Right lobe of liver (tissue), 6 donors: ENCODE data around the gene CAMTA1. TPM values are rescaled to one million over a fixed set of nuclear protein-coding genes. Genes with fewer than 3 reads are reported as not detected.

ENCODE experiments used
- ATAC-seq, 4 donors: fragments of 200-7000 bp; cut with Tn5 transposase; one replicate each; pipeline ENCODE4 v1.9.1; 2020; ENCODE audit warnings: mild to moderate bottlenecking in 4 of 4, moderate library complexity in 4 of 4
- DNase-seq, 3 donors: peaks; one replicate each; pipeline ENCODE4 v3.0.0-alpha.2; 2020
- H3K27ac ChIP-seq, 3 donors: fragments of 200-600 bp; one replicate each; pipeline ENCODE4 v1.8.0; 2022
- H3K27me3 ChIP-seq, 2 donors: fragments of 200-600 bp; one replicate each; pipeline ENCODE4 v1.8.0; 2022
- H3K36me3 ChIP-seq, 4 donors: fragments of 200-600 bp; sonication (generic) in 1 of 4; one replicate each; pipeline versions ENCODE4 v1.5.1 to v1.8.0; 2017 to 2022; ENCODE audit warnings: control low read depth in 1 of 4
- H3K4me1 ChIP-seq, 4 donors: fragments of 200-600 bp; sonication (generic) in 1 of 4; one replicate each; pipeline versions ENCODE4 v1.5.1 to v1.8.0; 2017 to 2022; ENCODE audit warnings: control low read depth in 1 of 4
- H3K4me3 ChIP-seq, 3 donors: fragments of 200-600 bp; one replicate each; pipeline ENCODE4 v1.8.0; 2022
- H3K9me3 ChIP-seq, 4 donors: fragments of 200-600 bp; sonication (generic) in 1 of 4; one replicate each; pipeline versions ENCODE4 v1.5.1 to v1.8.0; 2017 to 2022; ENCODE audit warnings: control low read depth in 1 of 4
- POLR2A ChIP-seq: fragments of 450-650 bp; IDR thresholded peaks from one replicate; pipeline ENCODE4 v1.6.1; 2017; ENCODE audit warnings: antibody characterized with exemption, mild to moderate bottlenecking
- WGBS: methylation state at CpG from one replicate; pipeline ENCODE4 v1.1.6; 2018; ENCODE audit warnings: low coverage, low lambda C conversion rate; ENCODE audit not compliant: insufficient coverage; ENCODE audit errors: missing lambda C conversion rate; 5-methylcytosine and 5-hydroxymethylcytosine counted together
- intact Hi-C, 2 donors: fragments of 100-400 bp; cut with DNase I; formaldehyde crosslinking; loops; one replicate each; pipeline versions ENCODE4 v1.11.2 to v1.14.1; 2022
- total RNA-seq, 6 experiments: library from RNA; depleted of rRNA in 2 of 6; stranded (reverse); fragments of >200 nt in 2 of 6; fragmentation: NEBNext Ultra II Directional in 3 of 6; extraction: Animal tissue kit (Norgen Biotek cat#: 25700) in 3 of 6; gene quantifications; one replicate each; pipeline versions ENCODE4 v1.1.0 to v1.2.4, GENCODE V29; 2016 to 2023
- TF ChIP-seq, protein P1 (sequence below), 4 donors: fragments of 200-600 bp in 3 of 4; fragments of 450-650 bp in 1 of 4; IDR thresholded peaks; one replicate each; pipeline versions ENCODE4 v1.5.1 to v1.8.0; 2016 to 2022; ENCODE audit warnings: antibody characterized with exemption in 4 of 4, mild to moderate bottlenecking in 2 of 4
- donor health status: DM: no; HTN: yes; CAD: no.
- donor health status: DM: no; HTN: no; CAD: no.
- donor health status: DM: no; HTN: no; CAD: no.
- donor health status: DM: no; HTN: yes; CAD: no.
- donor health status: DM: no; HTN: yes; CAD: no.

The CAMTA1 gene
- total RNA-seq, 6 experiments from 2014 or later: 32.3 to 49.4 (median 37.2) TPM

DNA sequence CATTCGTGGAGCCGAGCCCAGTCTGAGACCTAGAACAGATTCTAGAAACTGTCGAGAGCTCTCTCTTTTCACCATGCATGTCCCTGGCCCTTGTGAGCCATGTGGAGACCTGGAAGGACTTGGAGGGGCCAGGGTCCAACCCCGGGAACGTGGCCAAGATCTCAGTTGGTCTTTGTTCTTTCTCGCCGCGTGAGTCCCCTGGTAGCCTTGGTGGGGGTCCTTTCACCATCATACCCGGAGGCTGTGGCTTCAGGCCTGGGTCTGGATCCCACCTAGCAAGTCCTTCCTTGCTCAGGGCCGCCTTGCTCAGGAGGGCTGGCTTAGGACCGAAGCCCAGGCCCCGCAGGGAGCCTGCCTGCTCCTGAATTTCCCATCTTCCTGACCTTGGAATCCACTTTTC, 168.0 kb downstream of the CAMTA1 start:
- H3K4me3 ChIP-seq: no peak overlapping the region
- 50% methylated on average over 3 of the region's 12 CpGs for WGBS
- no peaks in the 10 kb centered on the region for H3K4me1 ChIP-seq
- H3K36me3 ChIP-seq: no peaks in the 10 kb centered on the region
- H3K27ac ChIP-seq: no peak overlapping the region
- no peaks in the 10 kb centered on the region for H3K27me3 ChIP-seq
- no peak for TF ChIP-seq POLR2A
- TF ChIP-seq, protein P1, sequence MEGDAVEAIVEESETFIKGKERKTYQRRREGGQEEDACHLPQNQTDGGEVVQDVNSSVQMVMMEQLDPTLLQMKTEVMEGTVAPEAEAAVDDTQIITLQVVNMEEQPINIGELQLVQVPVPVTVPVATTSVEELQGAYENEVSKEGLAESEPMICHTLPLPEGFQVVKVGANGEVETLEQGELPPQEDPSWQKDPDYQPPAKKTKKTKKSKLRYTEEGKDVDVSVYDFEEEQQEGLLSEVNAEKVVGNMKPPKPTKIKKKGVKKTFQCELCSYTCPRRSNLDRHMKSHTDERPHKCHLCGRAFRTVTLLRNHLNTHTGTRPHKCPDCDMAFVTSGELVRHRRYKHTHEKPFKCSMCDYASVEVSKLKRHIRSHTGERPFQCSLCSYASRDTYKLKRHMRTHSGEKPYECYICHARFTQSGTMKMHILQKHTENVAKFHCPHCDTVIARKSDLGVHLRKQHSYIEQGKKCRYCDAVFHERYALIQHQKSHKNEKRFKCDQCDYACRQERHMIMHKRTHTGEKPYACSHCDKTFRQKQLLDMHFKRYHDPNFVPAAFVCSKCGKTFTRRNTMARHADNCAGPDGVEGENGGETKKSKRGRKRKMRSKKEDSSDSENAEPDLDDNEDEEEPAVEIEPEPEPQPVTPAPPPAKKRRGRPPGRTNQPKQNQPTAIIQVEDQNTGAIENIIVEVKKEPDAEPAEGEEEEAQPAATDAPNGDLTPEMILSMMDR (IDR thresholded peaks at IDR 0.05): no peak
- DNase-seq (no peak), ATAC-seq (no peak)
- intact Hi-C loops: no loop called here
- H3K9me3 ChIP-seq: peaks cover 0 to 3% (median 0%) of the 10 kb centered on the region in 4 donors

DNA sequence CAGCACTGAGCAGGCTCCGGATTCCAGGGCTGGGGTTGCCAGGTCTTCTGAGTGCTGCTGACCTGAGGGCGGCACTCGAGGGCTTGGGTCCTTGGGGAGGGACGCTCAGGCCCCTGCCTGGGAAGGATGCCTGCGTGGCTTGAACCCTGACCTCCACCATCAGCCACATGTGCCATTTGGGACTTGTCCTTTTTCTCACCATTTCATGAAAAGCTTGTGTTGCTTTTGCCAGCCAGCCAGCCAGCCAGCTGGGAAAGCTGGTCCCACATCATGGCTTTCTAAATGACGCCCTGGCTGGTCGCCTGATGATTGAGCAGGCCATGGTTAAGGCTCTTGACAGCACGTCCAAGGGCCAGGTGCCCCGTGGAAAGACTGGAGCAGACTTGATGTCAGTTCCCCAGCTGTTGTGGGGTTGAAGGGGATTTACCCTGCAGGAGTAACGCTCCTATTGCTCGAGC, 168.7 kb downstream of the CAMTA1 start:
- Histone ChIP-seq H3K27ac (no peak overlapping the region), H3K4me1 (peaks cover 0 to 6% (median 0%) of the 10 kb centered on the region in 4 donors), H3K36me3 (no peaks in the 10 kb centered on the region), H3K4me3 (no peak overlapping the region), H3K9me3 (peaks cover 0 to 3% (median 0%) of the 10 kb centered on the region in 4 donors), H3K27me3 (no peaks in the 10 kb centered on the region)
- DNase-seq (no peak), ATAC-seq (no peak)
- 68% methylated on average over 4 of the region's 11 CpGs for WGBS
- intact Hi-C loops: no loop called here
- TF ChIP-seq, protein P1 (IDR thresholded peaks at IDR 0.05): no peak
- no peak for TF ChIP-seq POLR2A

- TF ChIP-seq, protein P1 (IDR thresholded peaks at IDR 0.05): no peak
- no peak for TF ChIP-seq POLR2A
- Histone ChIP-seq H3K27me3 (no peaks in the 10 kb centered on the region), H3K4me1 (peaks cover 0 to 11% (median 0%) of the 10 kb centered on the region in 4 donors), H3K4me3 (no peak overlapping the region), H3K36me3 (no peaks in the 10 kb centered on the region), H3K9me3 (peaks cover 0 to 3% (median 0%) of the 10 kb centered on the region in 4 donors), H3K27ac (no peak overlapping the region)
- no peak for ATAC-seq
- 56% methylated on average over 4 of the region's 15 CpGs for WGBS
- no peak for DNase-seq
- intact Hi-C loops: no loop called here
These were observed 169.3 kb downstream of the CAMTA1 start for GRCh38 chr1:6954591-6954990.

DNA sequence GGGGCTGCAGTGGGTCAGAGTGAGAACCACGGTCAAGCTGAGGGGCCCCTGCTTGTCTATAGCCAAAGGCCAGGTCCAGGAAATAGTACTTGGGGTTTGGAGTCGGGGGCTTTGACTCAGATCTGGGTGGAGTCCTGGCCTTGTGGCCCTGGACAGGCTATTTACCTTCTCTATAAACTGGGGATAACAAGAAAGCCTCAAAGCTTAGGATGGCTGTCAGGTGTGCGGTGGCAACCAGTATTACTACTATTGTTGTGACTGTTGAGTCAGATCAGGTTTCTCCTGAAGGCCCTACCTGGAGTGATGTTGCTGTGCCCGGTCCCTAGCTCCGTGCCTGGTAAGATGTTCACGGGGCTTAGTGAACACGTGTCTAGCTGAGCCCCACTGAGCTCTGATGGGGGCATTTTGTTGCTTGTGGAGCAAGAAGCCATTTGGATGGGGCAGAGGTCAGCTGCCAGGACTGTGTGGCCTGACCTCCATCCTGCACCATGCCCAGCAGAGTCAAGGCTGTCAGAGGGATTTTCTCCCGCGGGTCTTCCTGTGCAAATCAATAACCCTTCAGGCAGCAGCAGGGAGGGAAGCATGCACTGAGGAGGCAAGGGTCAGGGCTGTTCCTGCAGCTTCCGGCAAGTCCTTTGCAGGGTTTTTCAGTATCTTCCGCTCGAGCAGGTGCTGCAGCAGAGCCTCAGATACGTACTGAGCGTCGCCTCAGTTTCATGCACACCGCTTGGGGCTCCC, 170.3 kb downstream of the CAMTA1 start:
- no peaks in the 10 kb centered on the region for H3K27me3 ChIP-seq
- peaks cover 0 to 11% (median 0%) of the 10 kb centered on the region in 4 donors for H3K4me1 ChIP-seq
- H3K9me3 ChIP-seq: peaks cover 0 to 3% (median 0%) of the 10 kb centered on the region in 4 donors
- 62% methylated on average over 3 of the region's 16 CpGs for WGBS
- H3K4me3 ChIP-seq: no peak overlapping the region
- no peak for DNase-seq
- intact Hi-C loops: no loop called here
- TF ChIP-seq POLR2A: no peak
- TF ChIP-seq, protein P1 (IDR thresholded peaks at IDR 0.05): no peak
- ATAC-seq: no peak
- H3K36me3 ChIP-seq: no peaks in the 10 kb centered on the region
- no peak overlapping the region for H3K27ac ChIP-seq
